H9 (cell line): ENCODE results near the gene NPTX2. TPM values are rescaled to one million over a fixed set of nuclear protein-coding genes. Genes with fewer than 3 reads are reported as not detected.
A peak's percentile ranks its signal among the peaks of the same experiment; 100 is the strongest.

ENCODE experiments used
- DNase-seq: peaks from one replicate; pipeline ENCODE4 v3.0.0-alpha.2; 2017
- H2AFZ ChIP-seq: one replicate; pipeline ENCODE4 v1.6.1; 2013; ENCODE audit warnings: mild to moderate bottlenecking, low read length, control low read depth, moderate library complexity
- H2AK5ac ChIP-seq: 2 replicates; pipeline ENCODE4 v1.6.1; 2013; ENCODE audit warnings: low read length, control low read depth, mixed read lengths; ENCODE audit not compliant: insufficient read length
- H2BK120ac ChIP-seq: one replicate; pipeline ENCODE4 v1.6.1; 2013; ENCODE audit warnings: low read depth, mild to moderate bottlenecking, low read length, control low read depth, inconsistent platforms; ENCODE audit not compliant: poor library complexity, severe bottlenecking
- H2BK12ac ChIP-seq: 2 replicates; pipeline ENCODE4 v1.6.1; 2013; ENCODE audit warnings: low read length, control low read depth, mixed read lengths, low read depth; ENCODE audit not compliant: insufficient read length
- H2BK15ac ChIP-seq: 2 replicates; pipeline ENCODE4 v1.6.1; 2013; ENCODE audit warnings: low read depth, low read length, control low read depth
- H2BK20ac ChIP-seq: one replicate; pipeline ENCODE4 v1.6.1; 2013; ENCODE audit warnings: low read depth, mild to moderate bottlenecking, low read length, control low read depth, inconsistent platforms; ENCODE audit not compliant: poor library complexity, severe bottlenecking
- H2BK5ac ChIP-seq: 2 replicates; pipeline ENCODE4 v1.6.1; 2013; ENCODE audit warnings: low read length, control low read depth, mixed read lengths; ENCODE audit not compliant: insufficient read length
- H3K14ac ChIP-seq: 2 replicates; pipeline ENCODE4 v1.6.1; 2013; ENCODE audit warnings: low read length, control low read depth; ENCODE audit not compliant: insufficient read depth
- H3K18ac ChIP-seq: 2 replicates; pipeline ENCODE4 v1.6.1; 2013; ENCODE audit warnings: low read depth, mild to moderate bottlenecking, mixed read lengths, low read length, control low read depth; ENCODE audit not compliant: insufficient read length
- H3K23ac ChIP-seq: 2 replicates; pipeline ENCODE4 v1.6.1; 2013; ENCODE audit warnings: low read length, control low read depth, mixed read lengths, low read depth; ENCODE audit not compliant: insufficient read length
- H3K23me2 ChIP-seq: 2 replicates; pipeline ENCODE4 v1.6.1; 2013; ENCODE audit warnings: low read depth, mild to moderate bottlenecking, mixed read lengths, low read length, control low read depth; ENCODE audit not compliant: insufficient read length, poor library complexity, severe bottlenecking
- H3K27ac ChIP-seq: 2 replicates; pipeline ENCODE4 v1.5.1; 2013; ENCODE audit warnings: low read length, control low read depth, mixed read lengths, low read depth; ENCODE audit not compliant: insufficient read length
- H3K27me3 ChIP-seq: 2 replicates; pipeline ENCODE4 v1.6.1; 2013; ENCODE audit warnings: low read length, control low read depth, inconsistent platforms; ENCODE audit not compliant: insufficient read depth
- H3K4ac ChIP-seq: 2 replicates; pipeline ENCODE4 v1.6.1; 2013; ENCODE audit warnings: low read depth, mild to moderate bottlenecking, control low read depth, inconsistent platforms, low read length, moderate library complexity
- H3K4me1 ChIP-seq: 2 replicates; pipeline ENCODE4 v1.6.1; 2013; ENCODE audit warnings: low read length, control low read depth, inconsistent platforms; ENCODE audit not compliant: insufficient read depth
- H3K4me2 ChIP-seq: 2 replicates; pipeline ENCODE4 v1.6.1; 2013; ENCODE audit warnings: low read length, control low read depth, mixed read lengths; ENCODE audit not compliant: insufficient read length, insufficient read depth
- H3K56ac ChIP-seq: 2 replicates; pipeline ENCODE4 v1.6.1; 2013; ENCODE audit warnings: low read depth, mild to moderate bottlenecking, mixed read lengths, low read length, control low read depth; ENCODE audit not compliant: insufficient read length
- H3K79me1 ChIP-seq: 2 replicates; pipeline ENCODE4 v1.6.1; 2013; ENCODE audit warnings: low read depth, mild to moderate bottlenecking, moderate library complexity, low read length, control low read depth, inconsistent platforms; ENCODE audit not compliant: insufficient read depth, poor library complexity, severe bottlenecking
- H3K79me2 ChIP-seq: 2 replicates; pipeline ENCODE4 v1.6.1; 2013; ENCODE audit warnings: low read length, control low read depth, inconsistent platforms; ENCODE audit not compliant: insufficient read depth
- H3K9ac ChIP-seq: 2 replicates; pipeline ENCODE4 v1.6.1; 2013; ENCODE audit warnings: low read length, control low read depth, mixed read lengths; ENCODE audit not compliant: insufficient read length; ENCODE audit errors: extremely low read depth
- H3K9me3 ChIP-seq: one replicate; pipeline ENCODE4 v1.6.1; 2013; ENCODE audit warnings: low read depth, low read length, inconsistent platforms; ENCODE audit not compliant: control insufficient read depth
- H3T11ph ChIP-seq: one replicate; pipeline ENCODE4 v1.6.1; 2013; ENCODE audit warnings: mild to moderate bottlenecking, low read length, control low read depth, inconsistent platforms
- H4K20me1 ChIP-seq: one replicate; pipeline ENCODE4 v1.6.1; 2013; ENCODE audit not compliant: control insufficient read depth, insufficient read length, insufficient read depth
- H4K5ac ChIP-seq: 2 replicates; pipeline ENCODE4 v1.6.1; 2013; ENCODE audit warnings: low read depth, mild to moderate bottlenecking, mixed read lengths, low read length, control low read depth; ENCODE audit not compliant: insufficient read length
- H4K8ac ChIP-seq: replicated peaks from 2 replicates; pipeline ENCODE4 v1.6.1; 2013; ENCODE audit warnings: low read length, control low read depth, mixed read lengths, low read depth; ENCODE audit not compliant: insufficient read length
- H4K91ac ChIP-seq: 2 replicates; pipeline ENCODE4 v1.6.1; 2013; ENCODE audit warnings: low read depth, mild to moderate bottlenecking, moderate library complexity, mixed read lengths, low read length, control low read depth; ENCODE audit not compliant: insufficient read length
- H3K27ac Mint-ChIP-seq, 3 experiments: 2 replicates in 2 of 3; 3 replicates in 1 of 3; pipeline ENCODE4 v1.8.0; 2020 to 2021; ENCODE audit warnings: mixed read lengths in 3 of 3, mild to moderate bottlenecking in 1 of 3, moderate library complexity in 1 of 3
- H3K27me3 Mint-ChIP-seq: 2 replicates; pipeline ENCODE4 v1.8.0; 2021; ENCODE audit warnings: low read depth, mild to moderate bottlenecking, moderate library complexity, mixed read lengths
- H3K36me3 Mint-ChIP-seq, 3 experiments: 2 replicates in 2 of 3; 3 replicates in 1 of 3; pipeline ENCODE4 v1.8.0; 2020 to 2021; ENCODE audit warnings: low read depth in 3 of 3, mixed read lengths in 3 of 3; ENCODE audit not compliant: insufficient read depth in 1 of 3
- H3K4me1 Mint-ChIP-seq, 2 experiments: 2 replicates each; pipeline ENCODE4 v1.8.0; 2020; ENCODE audit warnings: mixed read lengths in 2 of 2
- H3K4me3 Mint-ChIP-seq, 2 experiments: 2 replicates in 1 of 2; 3 replicates in 1 of 2; pipeline ENCODE4 v1.8.0; 2020 to 2021; ENCODE audit warnings: mild to moderate bottlenecking in 2 of 2, mixed read lengths in 2 of 2, moderate library complexity in 1 of 2
- H3K9me3 Mint-ChIP-seq, 2 experiments: 2 replicates in 1 of 2; 3 replicates in 1 of 2; pipeline ENCODE4 v1.8.0; 2020; ENCODE audit warnings: mild to moderate bottlenecking in 2 of 2, mixed read lengths in 2 of 2, moderate library complexity in 1 of 2
- CTCF ChIP-seq: fragments of 200-600 bp; sonication (generic); conservative IDR thresholded peaks from 3 replicates; pipeline ENCODE4 v1.8.0; 2021; ENCODE audit warnings: antibody characterized with exemption, mild to moderate bottlenecking
- WGBS: extraction: QIAGEN DNeasy Blood & Tissue Kit; methylation state at CpG from one replicate; pipeline ENCODE4 v1.1.7; 2013; ENCODE audit warnings: missing lambda C conversion rate, low lambda C conversion rate, mixed read lengths; ENCODE audit not compliant: insufficient read length; ENCODE audit errors: extremely low coverage; 5-methylcytosine and 5-hydroxymethylcytosine counted together
- total RNA-seq: library from RNA; stranded (reverse); gene quantifications from 2 replicates; pipeline ENCODE4 v1.2.1, GENCODE V29; 2021

The NPTX2 gene
- total RNA-seq, 1 experiment from 2014 or later, result 8.4 TPM

- no peak for DNase-seq
- Histone ChIP-seq H3K4ac (no peak overlapping the region), H3K9ac (no peak overlapping the region), H4K20me1 (no peaks in the 10 kb centered on the region), H3K79me2 (no peaks in the 10 kb centered on the region), H2BK15ac (no peak overlapping the region), H3K23me2 (no peaks in the 10 kb centered on the region), H2BK120ac (no peak overlapping the region), H2BK12ac (no peak overlapping the region), H3K79me1 (no peaks in the 10 kb centered on the region), H3K4me1 (no peaks in the 10 kb centered on the region), H4K91ac (no peak overlapping the region), H2BK5ac (no peak overlapping the region), H3K27me3 (no peaks in the 10 kb centered on the region), H2AFZ (no peak overlapping the region), H3K18ac (no peak overlapping the region), H2AK5ac (no peak overlapping the region), H4K8ac (no peak overlapping the region), H3K23ac (no peak overlapping the region), H2BK20ac (no peak overlapping the region), H3K9me3 (no peaks in the 10 kb centered on the region), H3K14ac (peak overlapping the region; percentile 60; the same call in 1 of the 2 replicates), H3K4me2 (no peak overlapping the region), H3K27ac (no peak overlapping the region), H3T11ph (no peak overlapping the region), H4K5ac (no peak overlapping the region), H3K56ac (no peak overlapping the region)
- Mint-ChIP-seq H3K4me3 (no peak overlapping the region), H3K9me3 (peaks cover 8 to 12% of the 10 kb centered on the region in 2 experiments; a peak in 4 of 5 replicates), H3K27me3 (peaks cover 38% of the 10 kb centered on the region), H3K27ac (no peak overlapping the region), H3K36me3 (peaks cover 0 to 7% (median 4%) of the 10 kb centered on the region in 3 experiments; a peak in 3 of 7 replicates), H3K4me1 (peaks cover 0 to 7% of the 10 kb centered on the region in 2 experiments; a peak in 2 of 4 replicates)
- no peak for TF ChIP-seq CTCF
- WGBS, result no CpG with 5 or more reads among the region's 9 CpGs
Measured at GRCh38 chr7:98640375-98640774, 23.3 kb downstream of the NPTX2 start.
